Osteoblast (primary cell): ENCODE data around the gene ABCB7. TPM values are rescaled to one million over a fixed set of nuclear protein-coding genes. Genes with fewer than 3 reads are reported as not detected.
"Not testable (repeated sequence)": the region's sequence is repeated elsewhere in the genome, so short reads cannot be mapped to it uniquely, and the experiment has no call there.

Experiments used
- DNase-seq: peaks from one replicate; pipeline ENCODE4 v3.0.0; 2011; ENCODE audit warnings: low spot score, mixed read lengths; ENCODE audit not compliant: insufficient read length; ENCODE audit errors: missing footprints
- H2AFZ ChIP-seq: 2 replicates; pipeline ENCODE4 v1.6.0; 2011; ENCODE audit warnings: mild to moderate bottlenecking, low read length
- H3K27ac ChIP-seq: 2 replicates; pipeline ENCODE4 v1.5.1; 2011; ENCODE audit warnings: mild to moderate bottlenecking, low read depth, low read length, moderate library complexity
- H3K27me3 ChIP-seq: 2 replicates; pipeline ENCODE4 v1.6.0; 2012; ENCODE audit warnings: mild to moderate bottlenecking, control low read depth, inconsistent platforms, low read length, moderate library complexity; ENCODE audit not compliant: insufficient read depth
- H3K36me3 ChIP-seq: 2 replicates; pipeline ENCODE4 v1.5.1; 2011; ENCODE audit warnings: mild to moderate bottlenecking, low read length, control low read depth, moderate library complexity; ENCODE audit not compliant: insufficient read depth
- H3K4me1 ChIP-seq: 2 replicates; pipeline ENCODE4 v1.5.1; 2011; ENCODE audit warnings: mild to moderate bottlenecking, low read length, control low read depth, moderate library complexity; ENCODE audit not compliant: insufficient read depth
- H3K4me2 ChIP-seq: 2 replicates; pipeline ENCODE4 v1.6.0; 2011; ENCODE audit warnings: mild to moderate bottlenecking, low read length; ENCODE audit not compliant: insufficient read depth
- H3K4me3 ChIP-seq: fragments of 200-600 bp; sonication (generic); 3 replicates; pipeline ENCODE4 v1.5.1; 2012; ENCODE audit warnings: mild to moderate bottlenecking, low read length, inconsistent platforms; ENCODE audit not compliant: insufficient read depth
- H3K79me2 ChIP-seq: 2 replicates; pipeline ENCODE4 v1.6.0; 2012; ENCODE audit warnings: mild to moderate bottlenecking, low read length, control low read depth, inconsistent platforms; ENCODE audit not compliant: insufficient read depth
- H3K9me3 ChIP-seq: 2 replicates; pipeline ENCODE4 v1.5.1; 2011; ENCODE audit warnings: low read depth, low read length, control low read depth
- H4K20me1 ChIP-seq: 2 replicates; pipeline ENCODE4 v1.6.0; 2012; ENCODE audit warnings: mild to moderate bottlenecking, low read length, control low read depth; ENCODE audit not compliant: insufficient read depth
- total RNA-seq: library from RNA; depleted of rRNA; stranded (reverse); fragments of >200 nt; gene quantifications from 2 replicates; pipeline ENCODE4 v1.2.3, GENCODE V29; 2012
- TF ChIP-seq, protein P1 (sequence below): IDR thresholded peaks from 2 replicates; pipeline ENCODE4 v1.5.1; 2011; ENCODE audit warnings: mild to moderate bottlenecking, low read depth, low read length, moderate library complexity; ENCODE audit errors: extremely low read depth

Gene ABCB7
- 28.2 and 30.4 TPM in 2 replicates for total RNA-seq

GRCh38 chrX:75155827-75156525 is at the start of gene ABCB7:
TSS of gene ABCB7 (minus strand) at chrX:75156283. CDS start at chrX:75156272, 11 bp downstream.
- H3K4me1 ChIP-seq: no peaks in the 10 kb centered on the region
- no peaks in the 10 kb centered on the region for H3K36me3 ChIP-seq
- peak within 1 kb of the TSS; percentile 93 for H2AFZ ChIP-seq
- DNase-seq: peak; percentile 66
- peak within 1 kb of the TSS; percentile 77 for H3K27ac ChIP-seq
- H4K20me1 ChIP-seq: no peaks in the 10 kb centered on the region
- peaks cover 7% of the 10 kb centered on the region for H3K79me2 ChIP-seq
- H3K9me3 ChIP-seq: no peaks in the 10 kb centered on the region
- peak within 1 kb of the TSS; percentile 83 for H3K4me3 ChIP-seq
- TF ChIP-seq, protein P1, sequence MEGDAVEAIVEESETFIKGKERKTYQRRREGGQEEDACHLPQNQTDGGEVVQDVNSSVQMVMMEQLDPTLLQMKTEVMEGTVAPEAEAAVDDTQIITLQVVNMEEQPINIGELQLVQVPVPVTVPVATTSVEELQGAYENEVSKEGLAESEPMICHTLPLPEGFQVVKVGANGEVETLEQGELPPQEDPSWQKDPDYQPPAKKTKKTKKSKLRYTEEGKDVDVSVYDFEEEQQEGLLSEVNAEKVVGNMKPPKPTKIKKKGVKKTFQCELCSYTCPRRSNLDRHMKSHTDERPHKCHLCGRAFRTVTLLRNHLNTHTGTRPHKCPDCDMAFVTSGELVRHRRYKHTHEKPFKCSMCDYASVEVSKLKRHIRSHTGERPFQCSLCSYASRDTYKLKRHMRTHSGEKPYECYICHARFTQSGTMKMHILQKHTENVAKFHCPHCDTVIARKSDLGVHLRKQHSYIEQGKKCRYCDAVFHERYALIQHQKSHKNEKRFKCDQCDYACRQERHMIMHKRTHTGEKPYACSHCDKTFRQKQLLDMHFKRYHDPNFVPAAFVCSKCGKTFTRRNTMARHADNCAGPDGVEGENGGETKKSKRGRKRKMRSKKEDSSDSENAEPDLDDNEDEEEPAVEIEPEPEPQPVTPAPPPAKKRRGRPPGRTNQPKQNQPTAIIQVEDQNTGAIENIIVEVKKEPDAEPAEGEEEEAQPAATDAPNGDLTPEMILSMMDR: no peak
- H3K27me3 ChIP-seq: peaks cover 2% of the 10 kb centered on the region
- H3K4me2 ChIP-seq: peak within 1 kb of the TSS; percentile 74

DNA sequence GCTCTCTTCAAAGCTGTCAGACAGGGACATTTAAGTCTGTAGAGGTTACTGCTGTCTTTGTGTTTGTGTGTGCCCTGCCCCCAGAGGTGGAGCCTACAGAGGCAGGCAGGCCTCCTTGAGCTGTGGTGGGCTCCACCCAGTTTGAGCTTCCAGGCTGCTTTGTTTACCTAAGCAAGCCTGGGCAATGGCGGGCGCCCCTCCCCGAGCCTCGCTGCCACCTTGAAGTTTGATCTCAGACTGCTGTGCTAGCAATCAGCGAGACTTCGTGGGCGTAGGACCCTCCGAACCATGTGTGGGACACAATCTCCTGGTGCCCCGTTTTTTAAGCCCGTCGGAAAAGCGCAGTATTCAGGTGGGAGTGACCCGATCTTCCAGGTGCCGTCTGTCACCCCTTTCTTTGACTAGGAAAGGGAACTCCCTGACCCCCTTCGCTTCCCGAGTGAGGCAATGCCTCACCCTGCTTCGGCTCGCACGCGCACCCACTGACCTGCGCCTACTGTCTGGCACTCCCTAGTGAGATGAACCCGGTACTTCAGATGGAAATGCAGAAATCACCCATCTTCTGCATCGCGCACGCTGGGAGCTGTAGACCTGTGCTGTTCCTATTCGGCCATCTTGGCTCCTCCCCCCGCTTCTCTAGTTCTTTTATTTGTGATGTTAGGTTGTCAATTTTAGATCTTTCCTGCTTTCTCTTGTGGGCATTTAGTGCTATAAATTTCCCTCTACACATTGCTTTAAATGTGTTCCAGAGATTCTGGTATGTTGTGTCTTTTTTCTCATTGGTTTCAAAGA is 32.5 kb upstream of the ABCB7 start:
- H3K4me3 ChIP-seq, DNase-seq, H2AFZ ChIP-seq, H4K20me1 ChIP-seq, H3K9me3 ChIP-seq, H3K27ac ChIP-seq, H3K27me3 ChIP-seq, H3K4me1 ChIP-seq, H3K4me2 ChIP-seq, H3K79me2 ChIP-seq, H3K36me3 ChIP-seq: not testable (repeated sequence)

- no peaks in the 10 kb centered on the region for H3K36me3 ChIP-seq
- H3K27me3 ChIP-seq: no peaks in the 10 kb centered on the region
- no peak for DNase-seq
- no peaks in the 10 kb centered on the region for H4K20me1 ChIP-seq
- TF ChIP-seq, protein P1: no peak
- H2AFZ ChIP-seq: no peak overlapping the region
- H3K27ac ChIP-seq: no peak overlapping the region
- no peaks in the 10 kb centered on the region for H3K4me1 ChIP-seq
- no peaks in the 10 kb centered on the region for H3K79me2 ChIP-seq
- H3K4me2 ChIP-seq: no peak overlapping the region
- H3K4me3 ChIP-seq: no peak overlapping the region
- H3K9me3 ChIP-seq: no peaks in the 10 kb centered on the region
Measured at GRCh38 chrX:75181721-75182120, 25.6 kb upstream of the ABCB7 start.

DNA sequence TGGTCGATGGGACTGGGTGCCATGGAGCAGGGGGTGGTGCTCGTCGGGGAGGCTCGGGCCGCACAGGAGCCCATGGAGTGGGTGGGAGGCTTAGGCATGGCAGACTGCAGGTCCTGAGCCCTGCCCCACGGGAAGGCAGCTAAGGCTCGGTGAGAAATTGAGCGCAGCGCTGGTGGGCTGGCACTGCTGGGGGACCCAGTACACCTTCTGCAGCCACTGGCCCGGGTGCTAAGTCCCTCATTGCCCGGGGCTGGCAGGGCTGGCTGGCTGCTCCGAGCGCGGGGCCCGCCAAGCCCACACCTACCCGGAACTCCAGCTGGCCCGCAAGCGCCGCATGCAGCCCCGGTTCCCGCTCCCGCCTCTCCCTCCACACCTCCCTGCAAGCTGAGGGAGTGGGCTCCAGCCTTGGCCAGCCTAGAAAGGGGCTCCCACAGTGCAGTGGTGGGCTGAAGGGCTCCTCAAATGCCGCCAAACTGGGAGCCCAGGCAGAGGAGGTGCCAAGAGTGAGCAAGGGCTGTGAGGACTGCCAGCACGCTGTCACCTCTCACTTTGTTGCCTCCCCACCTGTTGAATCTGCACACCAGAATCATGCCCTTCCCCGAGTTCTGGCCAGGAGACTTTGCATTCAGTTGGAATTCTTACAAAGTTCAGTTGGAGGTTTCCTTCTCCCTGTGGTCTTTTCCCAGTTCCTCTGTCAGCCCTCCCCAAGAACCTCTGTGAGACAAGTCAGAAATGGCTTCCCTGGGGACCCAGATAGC is 23.6 kb upstream of the ABCB7 start:
- H3K4me1 ChIP-seq, H3K4me2 ChIP-seq, H3K27me3 ChIP-seq, H3K79me2 ChIP-seq, H3K4me3 ChIP-seq, H2AFZ ChIP-seq, H3K27ac ChIP-seq, H3K9me3 ChIP-seq, H3K36me3 ChIP-seq, DNase-seq, H4K20me1 ChIP-seq: not testable (repeated sequence)

DNA sequence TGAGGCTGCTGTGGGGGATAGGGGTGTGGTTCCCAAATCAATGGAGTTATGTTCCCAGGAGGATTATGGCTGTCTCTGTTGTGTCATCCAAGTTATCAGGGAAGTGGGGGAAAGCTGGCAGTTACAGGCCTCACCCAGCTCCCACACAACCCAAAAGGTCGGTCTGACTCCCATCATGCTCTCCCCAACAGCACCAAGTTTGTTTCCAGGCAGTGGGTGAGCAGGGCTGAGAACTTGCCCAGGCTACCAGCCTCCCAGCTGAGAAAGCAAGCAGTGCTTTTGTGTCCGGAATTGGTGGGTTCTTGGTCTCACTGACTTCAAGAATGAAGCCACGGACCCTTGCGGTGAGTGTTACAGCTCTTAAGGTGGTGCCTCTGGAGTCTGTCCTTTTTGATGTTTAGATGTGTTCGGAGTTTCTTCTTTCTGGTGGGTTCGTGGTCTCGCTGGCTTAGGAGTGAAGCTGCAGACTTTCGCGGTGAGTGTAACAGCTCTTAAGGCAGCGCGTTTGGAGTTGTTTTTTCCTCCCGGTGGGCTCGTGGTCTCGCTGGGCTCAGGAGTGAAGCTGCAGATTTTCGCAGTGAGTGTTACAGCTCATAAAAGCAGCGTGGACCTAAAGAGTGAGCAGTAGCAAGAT is 16.3 kb upstream of the ABCB7 start:
- not testable (repeated sequence) for H2AFZ ChIP-seq, H4K20me1 ChIP-seq

More for the DNA sequence above, 16.3 kb upstream of the ABCB7 start:
- DNase-seq, H3K4me1 ChIP-seq, H3K36me3 ChIP-seq, H3K27ac ChIP-seq, H3K4me2 ChIP-seq, H3K79me2 ChIP-seq, H3K4me3 ChIP-seq, H3K9me3 ChIP-seq, H3K27me3 ChIP-seq: not testable (repeated sequence)
